Breast epithelium (tissue), 4 donors: ENCODE data around the gene PTPN4. TPM values are rescaled to one million over a fixed set of nuclear protein-coding genes. Genes with fewer than 3 reads are reported as not detected.
A peak's percentile ranks its signal among the peaks of the same experiment; 100 is the strongest.

Source experiments
- DNase-seq, 2 donors: peaks; one replicate each; pipeline ENCODE4 v3.0.0-alpha.2; 2019; ENCODE audit warnings: low spot score in 2 of 2
- H3K27ac ChIP-seq, 2 donors: fragments of 200-600 bp; sonication (generic) in 1 of 2; one replicate each; pipeline ENCODE4 v1.5.1; 2016 to 2019; ENCODE audit warnings: mild to moderate bottlenecking in 1 of 2
- H3K27me3 ChIP-seq, 2 donors: fragments of 200-600 bp; sonication (generic) in 1 of 2; one replicate each; pipeline versions ENCODE4 v1.5.1 to v1.6.0; 2017 to 2019; ENCODE audit warnings: control low read depth in 1 of 2, mild to moderate bottlenecking in 1 of 2
- H3K36me3 ChIP-seq: fragments of 200-600 bp; one replicate; pipeline ENCODE4 v1.5.1; 2019
- H3K4me1 ChIP-seq, 2 donors: fragments of 200-600 bp; sonication (generic); one replicate each; pipeline ENCODE4 v1.5.1; 2016 to 2019; ENCODE audit warnings: control low read depth in 1 of 2
- H3K4me3 ChIP-seq, 3 donors: fragments of 200-600 bp; sonication (generic); 1 replicate in 2 of 3; 2 replicates in 1 of 3; pipeline ENCODE4 v1.5.1; 2016 to 2019; ENCODE audit warnings: mild to moderate bottlenecking in 3 of 3, moderate library complexity in 2 of 3
- H3K9me3 ChIP-seq, 2 donors: fragments of 200-600 bp; sonication (generic) in 1 of 2; one replicate each; pipeline ENCODE4 v1.5.1; 2016 to 2019; ENCODE audit warnings: control low read depth in 1 of 2
- POLR2A ChIP-seq: fragments of 450-650 bp; IDR thresholded peaks from one replicate; pipeline ENCODE4 v1.6.1; 2016; ENCODE audit warnings: antibody characterized with exemption, mild to moderate bottlenecking, moderate library complexity
- POLR2AphosphoS5 ChIP-seq, 3 donors: sonication (generic); formaldehyde crosslinking; IDR thresholded peaks; one replicate each; pipeline ENCODE4 v1.6.1; 2017; ENCODE audit warnings: antibody characterized with exemption in 3 of 3
- intact Hi-C: fragments of 100-400 bp; cut with DNase I; formaldehyde crosslinking; loops from one replicate; pipeline ENCODE4 v1.15.1; 2023; ENCODE audit warnings: low total_unique reads
- total RNA-seq, 3 donors: library from RNA; depleted of rRNA; stranded (reverse); fragments of >200 nt; gene quantifications; one replicate each; pipeline ENCODE4 v1.1.0, GENCODE V29; 2016
- TF ChIP-seq, protein P1 (sequence below), 3 donors: fragments of 450-650 bp; IDR thresholded peaks; one replicate each; pipeline ENCODE4 v1.5.1; 2016 to 2017; ENCODE audit warnings: antibody characterized with exemption in 3 of 3, mild to moderate bottlenecking in 3 of 3, moderate library complexity in 3 of 3

Gene PTPN4, protein sequence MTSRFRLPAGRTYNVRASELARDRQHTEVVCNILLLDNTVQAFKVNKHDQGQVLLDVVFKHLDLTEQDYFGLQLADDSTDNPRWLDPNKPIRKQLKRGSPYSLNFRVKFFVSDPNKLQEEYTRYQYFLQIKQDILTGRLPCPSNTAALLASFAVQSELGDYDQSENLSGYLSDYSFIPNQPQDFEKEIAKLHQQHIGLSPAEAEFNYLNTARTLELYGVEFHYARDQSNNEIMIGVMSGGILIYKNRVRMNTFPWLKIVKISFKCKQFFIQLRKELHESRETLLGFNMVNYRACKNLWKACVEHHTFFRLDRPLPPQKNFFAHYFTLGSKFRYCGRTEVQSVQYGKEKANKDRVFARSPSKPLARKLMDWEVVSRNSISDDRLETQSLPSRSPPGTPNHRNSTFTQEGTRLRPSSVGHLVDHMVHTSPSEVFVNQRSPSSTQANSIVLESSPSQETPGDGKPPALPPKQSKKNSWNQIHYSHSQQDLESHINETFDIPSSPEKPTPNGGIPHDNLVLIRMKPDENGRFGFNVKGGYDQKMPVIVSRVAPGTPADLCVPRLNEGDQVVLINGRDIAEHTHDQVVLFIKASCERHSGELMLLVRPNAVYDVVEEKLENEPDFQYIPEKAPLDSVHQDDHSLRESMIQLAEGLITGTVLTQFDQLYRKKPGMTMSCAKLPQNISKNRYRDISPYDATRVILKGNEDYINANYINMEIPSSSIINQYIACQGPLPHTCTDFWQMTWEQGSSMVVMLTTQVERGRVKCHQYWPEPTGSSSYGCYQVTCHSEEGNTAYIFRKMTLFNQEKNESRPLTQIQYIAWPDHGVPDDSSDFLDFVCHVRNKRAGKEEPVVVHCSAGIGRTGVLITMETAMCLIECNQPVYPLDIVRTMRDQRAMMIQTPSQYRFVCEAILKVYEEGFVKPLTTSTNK
- total RNA-seq: 10 to 100 TPM; 29.1 to 49.6 (median 38.7) TPM

DNA sequence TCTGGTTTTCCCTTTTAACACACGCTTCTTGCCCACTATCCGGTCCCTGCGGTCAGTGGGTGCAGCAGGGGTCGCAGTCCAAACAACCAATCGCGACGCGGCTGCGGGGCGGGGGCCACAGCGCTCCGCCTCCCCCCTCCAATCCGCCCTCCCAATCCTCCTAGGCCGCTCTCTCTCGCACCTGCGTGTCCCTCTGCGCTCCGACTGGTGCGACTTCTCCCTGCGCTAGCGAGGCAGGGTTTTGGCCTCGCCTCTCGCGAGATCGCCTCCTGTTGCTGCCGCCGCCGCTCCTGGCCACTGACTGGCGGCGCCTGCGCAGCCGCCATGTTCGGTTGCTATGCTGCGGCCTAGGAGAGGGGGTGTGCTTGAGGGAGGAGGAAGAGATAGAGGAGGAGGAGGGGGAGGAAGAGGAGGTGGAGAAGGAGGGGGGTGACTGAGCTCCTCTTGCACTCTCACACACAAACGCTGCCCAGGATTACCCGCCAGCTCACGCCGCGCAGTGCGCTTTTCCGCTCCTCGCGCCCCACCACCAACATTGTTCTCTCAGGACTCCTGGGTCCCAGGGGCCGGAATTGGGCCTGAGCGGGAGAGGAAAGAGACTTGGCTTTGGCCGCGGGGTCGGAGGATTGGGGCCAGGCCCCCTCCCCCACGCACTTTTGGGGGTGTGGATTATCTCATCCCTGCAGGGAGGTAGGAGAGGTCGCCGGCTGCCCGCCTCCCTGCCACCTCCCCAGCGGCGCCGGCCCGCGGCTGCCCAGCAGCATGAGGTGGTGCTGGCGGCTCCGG lies at the start of gene PTPN4:
PTPN4 (plus strand) TSS at position 472 of the 786 bp plus-strand sequence. CDS start 49,932 bp downstream, outside the sequence.
- TF ChIP-seq, protein P1, sequence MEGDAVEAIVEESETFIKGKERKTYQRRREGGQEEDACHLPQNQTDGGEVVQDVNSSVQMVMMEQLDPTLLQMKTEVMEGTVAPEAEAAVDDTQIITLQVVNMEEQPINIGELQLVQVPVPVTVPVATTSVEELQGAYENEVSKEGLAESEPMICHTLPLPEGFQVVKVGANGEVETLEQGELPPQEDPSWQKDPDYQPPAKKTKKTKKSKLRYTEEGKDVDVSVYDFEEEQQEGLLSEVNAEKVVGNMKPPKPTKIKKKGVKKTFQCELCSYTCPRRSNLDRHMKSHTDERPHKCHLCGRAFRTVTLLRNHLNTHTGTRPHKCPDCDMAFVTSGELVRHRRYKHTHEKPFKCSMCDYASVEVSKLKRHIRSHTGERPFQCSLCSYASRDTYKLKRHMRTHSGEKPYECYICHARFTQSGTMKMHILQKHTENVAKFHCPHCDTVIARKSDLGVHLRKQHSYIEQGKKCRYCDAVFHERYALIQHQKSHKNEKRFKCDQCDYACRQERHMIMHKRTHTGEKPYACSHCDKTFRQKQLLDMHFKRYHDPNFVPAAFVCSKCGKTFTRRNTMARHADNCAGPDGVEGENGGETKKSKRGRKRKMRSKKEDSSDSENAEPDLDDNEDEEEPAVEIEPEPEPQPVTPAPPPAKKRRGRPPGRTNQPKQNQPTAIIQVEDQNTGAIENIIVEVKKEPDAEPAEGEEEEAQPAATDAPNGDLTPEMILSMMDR (IDR thresholded peaks at IDR 0.05): no peak
- TF ChIP-seq POLR2AphosphoS5 (IDR thresholded peaks at IDR 0.05) (peak; percentile 84 to 86 (median 86)), POLR2A (peak; percentile 84)

DNA sequence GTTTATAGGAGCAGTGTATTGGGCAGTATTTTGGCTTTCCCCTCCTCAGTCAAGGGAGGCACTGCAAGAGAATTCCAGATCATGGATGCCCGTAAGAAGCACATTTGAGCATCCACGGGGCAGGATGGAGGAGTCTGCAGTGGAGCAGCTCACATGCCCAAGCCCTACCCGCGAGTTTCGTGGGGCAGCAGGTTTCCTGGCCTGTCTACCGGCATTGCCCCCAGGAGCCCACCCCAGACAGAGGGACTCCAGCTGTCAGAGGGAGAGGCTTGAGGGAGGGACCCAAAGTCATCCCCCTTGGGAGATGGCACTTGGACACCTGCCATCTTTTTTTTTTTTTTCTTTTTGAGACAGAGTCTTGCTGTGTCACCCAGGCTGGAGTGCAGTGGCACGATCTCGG lies 49.4 kb upstream of the PTPN4 start:
- no peaks in the 10 kb centered on the region for H3K27me3 ChIP-seq
- no peak overlapping the region for H3K4me3 ChIP-seq
- H3K27ac ChIP-seq: no peak overlapping the region
- TF ChIP-seq, protein P1 (IDR thresholded peaks at IDR 0.05): no peak
- TF ChIP-seq POLR2A (no peak), POLR2AphosphoS5 (IDR thresholded peaks at IDR 0.05) (no peak)
- no peaks in the 10 kb centered on the region for H3K36me3 ChIP-seq
- H3K9me3 ChIP-seq: peaks cover 0 to under 1% of the 10 kb centered on the region in 2 donors
- intact Hi-C loops: no loop called here
- no peaks in the 10 kb centered on the region for H3K4me1 ChIP-seq
- DNase-seq: no peak

More for the DNA sequence above, at the start of gene PTPN4:
- H3K36me3 ChIP-seq: no peaks in the 10 kb centered on the region
- peak; percentile 93 to 95 for DNase-seq
- peak within 1 kb of the TSS; percentile 93 to 94 for H3K27ac ChIP-seq
- H3K4me1 ChIP-seq: no peaks in the 10 kb centered on the region
- H3K4me3 ChIP-seq: peak within 1 kb of the TSS; percentile 67 to 96 (median 84)
- H3K27me3 ChIP-seq: no peaks in the 10 kb centered on the region
- intact Hi-C loops: loop anchor here (2.0 to 10.0 kb wide), 2 partner anchors 65 kb away; no protein-coding TSS in a partner anchor
- H3K9me3 ChIP-seq: no peaks in the 10 kb centered on the region

DNA sequence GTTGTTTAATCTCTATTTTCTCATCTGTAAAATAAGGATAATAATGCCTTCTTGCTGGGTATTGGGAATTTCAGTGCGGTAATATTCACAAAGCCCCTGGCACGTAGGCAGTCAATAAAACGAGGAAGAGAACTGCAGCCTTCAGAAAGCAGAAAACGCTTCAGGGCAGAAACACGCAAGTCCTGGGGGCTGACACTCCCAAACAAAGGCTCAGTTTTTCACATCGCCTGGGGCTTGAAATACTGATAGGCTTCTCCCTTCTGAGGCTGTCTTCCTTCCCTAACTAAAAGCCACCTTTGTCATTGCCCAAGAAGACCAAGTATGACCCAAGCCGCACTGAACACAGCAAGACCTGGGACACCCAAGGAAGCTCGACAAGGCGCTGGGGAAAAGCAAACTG lies 48.4 kb upstream of the PTPN4 start:
- TF ChIP-seq POLR2A (no peak), POLR2AphosphoS5 (IDR thresholded peaks at IDR 0.05) (no peak)
- TF ChIP-seq, protein P1 (IDR thresholded peaks at IDR 0.05): no peak
- Histone ChIP-seq H3K4me3 (no peak overlapping the region), H3K27me3 (no peaks in the 10 kb centered on the region), H3K27ac (no peak overlapping the region), H3K36me3 (no peaks in the 10 kb centered on the region), H3K9me3 (no peaks in the 10 kb centered on the region), H3K4me1 (no peaks in the 10 kb centered on the region)
- intact Hi-C loops: no loop called here
- DNase-seq: no peak

DNA sequence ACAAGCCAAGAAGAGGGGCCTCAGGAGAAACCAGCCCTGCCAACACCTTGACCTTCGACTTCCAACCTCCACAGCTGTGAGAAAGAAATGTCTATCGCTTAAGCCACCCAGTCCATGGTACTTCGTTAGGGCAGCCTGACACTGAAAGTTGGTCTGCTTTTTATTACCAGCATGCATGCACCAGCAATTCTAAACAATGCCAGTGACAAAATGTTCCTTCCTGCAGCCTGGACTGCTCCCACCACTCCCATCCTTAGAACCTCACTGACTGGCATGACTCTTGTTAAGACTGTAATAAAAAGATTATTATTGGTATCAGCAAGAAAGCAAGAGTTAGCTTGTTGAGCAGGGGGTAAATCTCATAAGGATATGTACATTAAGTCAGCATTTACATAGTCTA lies 47.2 kb upstream of the PTPN4 start:
- H3K9me3 ChIP-seq: no peaks in the 10 kb centered on the region
- H3K27me3 ChIP-seq: no peaks in the 10 kb centered on the region
- no peak for DNase-seq
- no peaks in the 10 kb centered on the region for H3K4me1 ChIP-seq
- no peak overlapping the region for H3K4me3 ChIP-seq
- intact Hi-C loops: no loop called here
- TF ChIP-seq POLR2A (no peak), POLR2AphosphoS5 (IDR thresholded peaks at IDR 0.05) (no peak)
- TF ChIP-seq, protein P1 (IDR thresholded peaks at IDR 0.05): no peak
- H3K27ac ChIP-seq: no peak overlapping the region
- no peaks in the 10 kb centered on the region for H3K36me3 ChIP-seq
